Neutrophil (primary cell): ENCODE results near the gene PSMB1.
"Not testable (repeated sequence)": the region's sequence is repeated elsewhere in the genome, so short reads cannot be mapped to it uniquely, and the experiment has no call there.

Source experiments
- H3K27ac ChIP-seq: fragments of 200-600 bp; sonication (generic); 2 replicates; pipeline ENCODE4 v1.5.1; 2016; ENCODE audit warnings: mild to moderate bottlenecking, moderate library complexity
- H3K27me3 ChIP-seq: fragments of 200-600 bp; sonication (generic); 2 replicates; pipeline ENCODE4 v1.6.0; 2016; ENCODE audit warnings: mild to moderate bottlenecking
- H3K36me3 ChIP-seq: fragments of 200-600 bp; sonication (generic); 2 replicates; pipeline ENCODE4 v1.5.1; 2017
- H3K4me1 ChIP-seq, 2 experiments: fragments of 200-600 bp in 1 of 2; sonication (generic) in 1 of 2; 1 replicate in 1 of 2; 2 replicates in 1 of 2; pipeline versions ENCODE4 v1.5.1 to v1.6.1; 2013 to 2016; ENCODE audit warnings: low read depth in 1 of 2, low read length in 1 of 2, mild to moderate bottlenecking in 1 of 2, moderate library complexity in 1 of 2; ENCODE audit not compliant: control insufficient read depth in 1 of 2, insufficient read depth in 1 of 2
- H3K4me3 ChIP-seq, 2 experiments: fragments of 200-600 bp in 1 of 2; sonication (generic) in 1 of 2; 1 replicate in 1 of 2; 2 replicates in 1 of 2; pipeline ENCODE4 v1.5.1; 2013 to 2016; ENCODE audit warnings: low read depth in 1 of 2, low read length in 1 of 2, mild to moderate bottlenecking in 1 of 2, moderate library complexity in 1 of 2
- H3K9me3 ChIP-seq: fragments of 200-600 bp; sonication (generic); 2 replicates; pipeline ENCODE4 v1.5.1; 2016
- CTCF ChIP-seq: fragments of 200-600 bp; sonication (generic); IDR thresholded peaks from 2 replicates; pipeline ENCODE4 v1.5.1; 2016; ENCODE audit warnings: antibody characterized with exemption

Gene PSMB1

GRCh38 chr6:170505306-170505705 lies 47.8 kb downstream of the PSMB1 start:
- no peaks in the 10 kb centered on the region for H3K9me3 ChIP-seq
- no peaks in the 10 kb centered on the region for H3K4me1 ChIP-seq
- no peak overlapping the region for H3K4me3 ChIP-seq
- no peak for TF ChIP-seq CTCF
- peaks cover 20% of the 10 kb centered on the region for H3K27me3 ChIP-seq
- H3K27ac ChIP-seq = no peak overlapping the region
- no peaks in the 10 kb centered on the region for H3K36me3 ChIP-seq

- no peak for TF ChIP-seq CTCF
- Histone ChIP-seq H3K9me3 (no peaks in the 10 kb centered on the region), H3K4me3 (no peak overlapping the region), H3K27ac (no peak overlapping the region), H3K4me1 (no peaks in the 10 kb centered on the region), H3K27me3 (peaks cover 20% of the 10 kb centered on the region), H3K36me3 (no peaks in the 10 kb centered on the region)
These were observed 48.6 kb downstream of the PSMB1 start for GRCh38 chr6:170504479-170504878.

GRCh38 chr6:170503414-170503761 lies 49.7 kb downstream of the PSMB1 start:
- Histone ChIP-seq H3K4me1 (no peaks in the 10 kb centered on the region), H3K4me3 (no peak overlapping the region), H3K36me3 (no peaks in the 10 kb centered on the region), H3K27ac (no peak overlapping the region), H3K9me3 (no peaks in the 10 kb centered on the region), H3K27me3 (peaks cover 20% of the 10 kb centered on the region)
- no peak for TF ChIP-seq CTCF

GRCh38 chr6:170502733-170503413 lies 50.2 kb downstream of the PSMB1 start:
- H3K27me3 ChIP-seq = peaks cover 22% of the 10 kb centered on the region
- H3K4me3 ChIP-seq, H3K27ac ChIP-seq, H3K4me1 ChIP-seq, H3K9me3 ChIP-seq, H3K36me3 ChIP-seq: not testable (repeated sequence)

GRCh38 chr6:170502268-170502667 lies 50.8 kb downstream of the PSMB1 start:
- H3K27ac ChIP-seq, H3K4me1 ChIP-seq, H3K4me3 ChIP-seq, H3K9me3 ChIP-seq, H3K36me3 ChIP-seq: not testable (repeated sequence)
- H3K27me3 ChIP-seq = peaks cover 28% of the 10 kb centered on the region

- no peaks in the 10 kb centered on the region for H3K9me3 ChIP-seq
- TF ChIP-seq CTCF = no peak
- no peaks in the 10 kb centered on the region for H3K36me3 ChIP-seq
These were observed 52.0 kb downstream of the PSMB1 start for GRCh38 chr6:170500955-170501590.

More at GRCh38 chr6:170500955-170501590, 52.0 kb downstream of the PSMB1 start:
- Histone ChIP-seq H3K27ac (no peak overlapping the region), H3K4me3 (no peak overlapping the region), H3K27me3 (peaks cover 28% of the 10 kb centered on the region), H3K4me1 (no peaks in the 10 kb centered on the region)
